ENCODE measurements around the gene ITGA4.

Gene ITGA4

GRCh38 chr2:181576431-181576830 lies 119.2 kb downstream of the ITGA4 start:
- Histone ChIP-seq H3K4me3 (ENCODE audit: low read depth, low read length) (no peak overlapping the region), H3K27me3 (ENCODE audit: control insufficient read depth, insufficient read depth, low read length) (peaks cover 35% of the 10 kb centered on the region), H3K36me3 (ENCODE audit: control insufficient read depth, insufficient read depth, low read length) (no peaks in the 10 kb centered on the region), H3K9ac (ENCODE audit: low read length) (no peak overlapping the region), H3K27ac (ENCODE audit: low read depth, low read length) (no peak overlapping the region), H3K4me1 (ENCODE audit: control insufficient read depth, insufficient read depth, low read length) (peaks cover 4% of the 10 kb centered on the region), H3K9me3 (ENCODE audit: control insufficient read depth, insufficient read depth, low read depth, low read length) (no peaks in the 10 kb centered on the region)

GRCh38 chr2:181578829-181579228 lies 121.6 kb downstream of the ITGA4 start:
- H3K27me3 ChIP-seq (ENCODE audit: control insufficient read depth, insufficient read depth, low read length): peaks cover 35% of the 10 kb centered on the region
- H3K9me3 ChIP-seq (ENCODE audit: control insufficient read depth, insufficient read depth, low read depth, low read length): no peaks in the 10 kb centered on the region
- H3K36me3 ChIP-seq (ENCODE audit: control insufficient read depth, insufficient read depth, low read length): no peaks in the 10 kb centered on the region
- no peak overlapping the region for H3K4me3 ChIP-seq (ENCODE audit: low read depth, low read length)
- peaks cover 4% of the 10 kb centered on the region for H3K4me1 ChIP-seq (ENCODE audit: control insufficient read depth, insufficient read depth, low read length)
- no peak overlapping the region for H3K27ac ChIP-seq (ENCODE audit: low read depth, low read length)
- H3K9ac ChIP-seq (ENCODE audit: low read length): no peak overlapping the region

- Histone ChIP-seq H3K36me3 (ENCODE audit: control insufficient read depth, insufficient read depth, low read length) (no peaks in the 10 kb centered on the region), H3K4me3 (ENCODE audit: low read depth, low read length) (no peak overlapping the region), H3K27me3 (ENCODE audit: control insufficient read depth, insufficient read depth, low read length) (peaks cover 29% of the 10 kb centered on the region; the same call in 1 of the 2 replicates), H3K9me3 (ENCODE audit: control insufficient read depth, insufficient read depth, low read depth, low read length) (no peaks in the 10 kb centered on the region), H3K4me1 (ENCODE audit: control insufficient read depth, insufficient read depth, low read length) (peaks cover under 1% of the 10 kb centered on the region; the same call in 1 of the 2 replicates), H3K27ac (ENCODE audit: low read depth, low read length) (no peak overlapping the region), H3K9ac (ENCODE audit: low read length) (no peak overlapping the region)
Observed at GRCh38 chr2:181581534-181581933, 124.3 kb downstream of the ITGA4 start.

- Histone ChIP-seq H3K9ac (ENCODE audit: low read length) (no peak overlapping the region), H3K27me3 (ENCODE audit: control insufficient read depth, insufficient read depth, low read length) (peaks cover 7% of the 10 kb centered on the region; the same call in 1 of the 2 replicates), H3K27ac (ENCODE audit: low read depth, low read length) (no peak overlapping the region), H3K9me3 (ENCODE audit: control insufficient read depth, insufficient read depth, low read depth, low read length) (no peaks in the 10 kb centered on the region), H3K36me3 (ENCODE audit: control insufficient read depth, insufficient read depth, low read length) (no peaks in the 10 kb centered on the region), H3K4me3 (ENCODE audit: low read depth, low read length) (no peak overlapping the region), H3K4me1 (ENCODE audit: control insufficient read depth, insufficient read depth, low read length) (peaks cover 7% of the 10 kb centered on the region; the same call in 1 of the 2 replicates)
Observed at GRCh38 chr2:181585732-181586131, 128.5 kb downstream of the ITGA4 start.

All from HUES6 (cell line).